HG02678 (cell line): ENCODE results near the gene MAP7D1.

Source experiments
- ATAC-seq: cut with Tn5 transposase; IDR thresholded peaks from one replicate; pipeline ENCODE4 v1.9.1; 2021; ENCODE audit warnings: mild to moderate bottlenecking, moderate library complexity; ENCODE audit not compliant: unreplicated experiment

The MAP7D1 gene

GRCh38 chr1:36126797-36127500, 29.0 kb upstream of the MAP7D1 start:
- ATAC-seq: no peak

GRCh38 chr1:36128126-36128904, 27.6 kb upstream of the MAP7D1 start:
- ATAC-seq: no peak

- ATAC-seq: no peak
Observed at GRCh38 chr1:36128905-36129206, 27.1 kb upstream of the MAP7D1 start.

GRCh38 chr1:36132029-36132428, 23.9 kb upstream of the MAP7D1 start:
- ATAC-seq: no peak

- ATAC-seq: no peak
Observed at GRCh38 chr1:36133484-36133883, 22.5 kb upstream of the MAP7D1 start.

GRCh38 chr1:36134031-36134430, 21.9 kb upstream of the MAP7D1 start:
- no peak for ATAC-seq

- no peak for ATAC-seq
Observed at GRCh38 chr1:36134505-36135329, 21.2 kb upstream of the MAP7D1 start.

GRCh38 chr1:36135330-36135667, 20.7 kb upstream of the MAP7D1 start:
- ATAC-seq: no peak

- no peak for ATAC-seq
Observed at GRCh38 chr1:36135796-36136195, 20.2 kb upstream of the MAP7D1 start.

GRCh38 chr1:36136535-36136934, 19.4 kb upstream of the MAP7D1 start:
- no peak for ATAC-seq

- no peak for ATAC-seq
Observed at GRCh38 chr1:36137226-36137625, 18.7 kb upstream of the MAP7D1 start.

- no peak for ATAC-seq
Observed at GRCh38 chr1:36137776-36138175, 18.2 kb upstream of the MAP7D1 start.

GRCh38 chr1:36139521-36139920, 16.4 kb upstream of the MAP7D1 start:
- ATAC-seq: no peak

GRCh38 chr1:36142121-36142520, 13.8 kb upstream of the MAP7D1 start:
- no peak for ATAC-seq

- ATAC-seq: no peak
Observed at GRCh38 chr1:36143424-36143823, 12.5 kb upstream of the MAP7D1 start.

GRCh38 chr1:36144413-36144812, 11.5 kb upstream of the MAP7D1 start:
- no peak for ATAC-seq

- ATAC-seq: no peak
Observed at GRCh38 chr1:36148821-36149236, 7.1 kb upstream of the MAP7D1 start.

GRCh38 chr1:36149237-36149972, 6.6 kb upstream of the MAP7D1 start, which contains the start of gene TRAPPC3:
Gene TRAPPC3, minus strand, starts transcription at chr1:36149486. Its CDS starts 108 bp downstream, at chr1:36149378.
- peak; percentile 91 for ATAC-seq

- no peak for ATAC-seq
Observed at GRCh38 chr1:36149973-36150295, 6.0 kb upstream of the MAP7D1 start.

- ATAC-seq: peak; percentile 44
Observed at GRCh38 chr1:36150296-36151133, 5.4 kb upstream of the MAP7D1 start.
